GM12891 (cell line): ENCODE measurements around the gene ORM1.
"Not testable (repeated sequence)": the region's sequence is repeated elsewhere in the genome, so short reads cannot be mapped to it uniquely, and the experiment has no call there.

Source experiments
- DNase-seq: peaks from one replicate; pipeline ENCODE4 v3.0.0; 2011; ENCODE audit warnings: low spot score; ENCODE audit not compliant: insufficient read length
- FAIRE-seq: peaks from 2 replicates; lab custom pipeline; 2011; peaks lifted over from hg19 to GRCh38; lab: Jason Lieb, UNC
- PAX5 ChIP-seq: IDR thresholded peaks from 2 replicates; pipeline ENCODE4 v1.6.1; 2011; ENCODE audit warnings: low read length, moderate library complexity, mild to moderate bottlenecking; ENCODE audit not compliant: insufficient read depth, severe bottlenecking
- POLR2A ChIP-seq: IDR thresholded peaks from 2 replicates; pipeline ENCODE4 v1.6.1; 2011; ENCODE audit warnings: low read depth, low read length, control low read depth
- POLR2AphosphoS5 ChIP-seq: IDR thresholded peaks from 2 replicates; pipeline ENCODE4 v1.6.1; 2011; ENCODE audit warnings: low read depth, low read length, control low read depth
- POU2F2 ChIP-seq: IDR thresholded peaks from 2 replicates; pipeline ENCODE4 v1.6.1; 2011; ENCODE audit warnings: low read depth, mild to moderate bottlenecking, control low read depth, low read length, moderate library complexity
- SPI1 ChIP-seq: IDR thresholded peaks from 2 replicates; pipeline ENCODE4 v1.6.1; 2011; ENCODE audit warnings: low read depth, low read length, control low read depth
- TAF1 ChIP-seq: IDR thresholded peaks from 2 replicates; pipeline ENCODE4 v1.6.1; 2011; ENCODE audit warnings: low read depth, low read length, control low read depth

Gene ORM1

GRCh38 chr9:114312513-114312875, 10.4 kb upstream of the ORM1 start:
- FAIRE-seq (no peak), DNase-seq (no peak)
- no peak for TF ChIP-seq SPI1
- no peak for TF ChIP-seq POLR2A
- no peak for TF ChIP-seq TAF1
- no peak for TF ChIP-seq PAX5
- no peak for TF ChIP-seq POU2F2
- no peak for TF ChIP-seq POLR2AphosphoS5

- TF ChIP-seq SPI1: no peak
- TF ChIP-seq POU2F2: no peak
- TF ChIP-seq POLR2A: no peak
- no peak for TF ChIP-seq POLR2AphosphoS5
- TF ChIP-seq PAX5: no peak
- TF ChIP-seq TAF1: no peak
- FAIRE-seq (no peak), DNase-seq (no peak)
Measured at GRCh38 chr9:114313186-114313585, 9.7 kb upstream of the ORM1 start.

GRCh38 chr9:114314256-114314867, 8.5 kb upstream of the ORM1 start:
- DNase-seq: no peak
- TF ChIP-seq POLR2A (no peak), PAX5 (no peak), TAF1 (no peak), POLR2AphosphoS5 (no peak), POU2F2 (no peak), SPI1 (no peak)
- FAIRE-seq: no peak

- no peak for TF ChIP-seq POLR2A
- TF ChIP-seq POU2F2: no peak
- TF ChIP-seq PAX5: no peak
- no peak for TF ChIP-seq POLR2AphosphoS5
- no peak for TF ChIP-seq TAF1
- TF ChIP-seq SPI1: no peak
- FAIRE-seq: no peak
- no peak for DNase-seq
Measured at GRCh38 chr9:114314881-114315722, 7.8 kb upstream of the ORM1 start.

- TF ChIP-seq POU2F2 (no peak), TAF1 (no peak), POLR2A (no peak), POLR2AphosphoS5 (no peak), SPI1 (no peak), PAX5 (no peak)
- DNase-seq (no peak), FAIRE-seq (no peak)
Measured at GRCh38 chr9:114315723-114316363, 7.1 kb upstream of the ORM1 start.

DNA sequence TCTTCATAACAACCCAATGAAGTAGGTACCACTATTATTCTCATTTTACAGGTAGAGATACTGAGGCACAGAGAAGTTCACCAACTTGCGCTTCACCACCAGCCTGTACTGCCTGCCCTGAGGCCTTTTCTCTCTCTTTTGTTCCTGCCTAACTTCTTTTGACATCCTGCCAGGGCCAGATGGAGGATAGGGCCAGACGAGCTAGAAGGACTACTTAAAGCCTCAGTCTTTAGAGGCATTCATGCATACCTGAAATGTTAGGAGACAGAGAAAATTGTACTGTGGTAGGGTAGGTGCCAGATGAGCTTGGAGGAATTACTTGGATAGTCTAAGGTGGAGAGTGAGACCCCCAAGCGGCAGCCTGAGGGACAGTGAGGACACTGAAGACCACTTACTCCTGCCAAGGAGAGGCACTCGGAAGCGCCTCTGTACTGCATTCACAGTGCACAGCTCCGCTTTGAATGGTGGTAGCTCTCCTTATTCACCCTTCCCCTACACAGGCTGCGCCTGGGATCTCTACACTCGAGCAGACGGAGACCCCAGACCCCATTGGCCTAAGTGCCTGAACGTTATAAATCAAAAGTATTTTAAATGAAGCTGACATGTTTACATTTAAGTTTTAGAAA, 6.2 kb upstream of the ORM1 start:
- DNase-seq (no peak), FAIRE-seq (no peak)
- TF ChIP-seq SPI1 (no peak), PAX5 (no peak), POLR2AphosphoS5 (no peak), POU2F2 (no peak), POLR2A (no peak), TAF1 (no peak)

DNA sequence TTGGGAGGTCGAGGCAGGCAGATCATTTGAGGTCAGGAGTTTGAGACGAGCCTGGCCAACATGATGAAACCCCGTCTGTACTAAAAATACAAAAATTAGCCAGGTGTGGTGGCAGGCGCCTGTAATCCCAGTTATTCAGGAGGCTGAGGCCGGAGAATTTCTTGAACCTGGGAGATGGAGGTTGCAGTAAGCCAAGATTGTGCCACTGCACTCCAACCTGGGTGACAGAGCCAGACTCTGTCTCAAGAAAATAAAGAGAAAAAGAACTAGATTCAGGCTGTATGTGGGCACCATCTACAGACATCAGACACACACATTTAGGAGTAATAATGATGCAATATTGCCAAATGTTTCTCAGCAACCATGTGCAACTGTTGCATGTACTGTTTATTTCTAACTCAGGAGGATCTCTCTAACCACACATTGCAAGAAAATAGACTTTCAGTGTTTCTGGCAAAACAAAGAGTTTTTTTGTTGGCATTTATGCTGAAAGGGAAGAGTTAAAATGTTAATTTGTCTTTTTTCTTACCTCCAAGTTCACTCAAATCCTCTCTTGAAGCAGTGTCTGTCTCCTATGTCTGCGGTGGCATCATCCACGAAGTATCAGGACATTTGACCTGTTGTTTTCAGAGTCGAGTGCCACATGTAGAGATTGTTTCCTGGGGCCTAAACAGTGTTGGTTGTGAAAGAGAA, 5.1 kb upstream of the ORM1 start:
- no peak for FAIRE-seq
- TF ChIP-seq POU2F2 (no peak), SPI1 (no peak), TAF1 (no peak), PAX5 (no peak), POLR2A (no peak), POLR2AphosphoS5 (no peak)
- DNase-seq: no peak

DNA sequence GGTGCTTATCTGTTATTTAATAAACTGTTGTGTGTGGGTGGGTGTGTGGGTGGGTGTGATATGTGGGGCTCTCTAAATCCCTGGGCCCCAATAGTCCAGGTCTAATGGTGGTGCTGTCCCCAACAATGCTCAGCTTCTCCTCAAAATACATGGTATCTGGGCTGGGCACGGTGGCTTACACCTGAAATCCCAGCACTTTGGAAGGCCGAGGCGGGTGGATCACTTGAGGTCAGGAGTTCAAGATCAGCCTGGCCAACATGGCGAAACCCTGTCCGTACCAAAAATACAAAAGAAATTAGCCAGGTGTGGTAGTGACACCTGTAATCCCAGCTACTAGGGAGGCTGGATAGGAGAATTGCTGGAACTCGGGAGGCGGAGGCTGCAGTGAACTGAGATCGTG, 4.5 kb upstream of the ORM1 start:
- DNase-seq (no peak), FAIRE-seq (no peak)
- TF ChIP-seq PAX5: no peak
- no peak for TF ChIP-seq POU2F2
- no peak for TF ChIP-seq TAF1
- no peak for TF ChIP-seq POLR2A
- TF ChIP-seq SPI1: no peak
- TF ChIP-seq POLR2AphosphoS5: no peak

- FAIRE-seq: no peak
- TF ChIP-seq PAX5: no peak
- no peak for TF ChIP-seq POLR2A
- no peak for TF ChIP-seq POU2F2
- TF ChIP-seq SPI1: no peak
- no peak for TF ChIP-seq TAF1
- no peak for TF ChIP-seq POLR2AphosphoS5
- no peak for DNase-seq
Measured at GRCh38 chr9:114319147-114319546, 3.8 kb upstream of the ORM1 start.

- DNase-seq, FAIRE-seq: not testable (repeated sequence)
Measured at GRCh38 chr9:114320710-114321109, 2.2 kb upstream of the ORM1 start.
